T-helper 17 cell (primary cell): ENCODE measurements around the gene MAST2. TPM values are rescaled to one million over a fixed set of nuclear protein-coding genes. Genes with fewer than 3 reads are reported as not detected.
A peak's percentile ranks its signal among the peaks of the same experiment; 100 is the strongest.
"Not testable (repeated sequence)": the region's sequence is repeated elsewhere in the genome, so short reads cannot be mapped to it uniquely, and the experiment has no call there.

Experiments
- ATAC-seq: fragments of 150-1000 bp; cut with Tn5 transposase; 2 replicates; pipeline ENCODE4 v1.10.0; 2021; ENCODE audit warnings: mild to moderate bottlenecking, moderate library complexity
- DNase-seq, 3 donors: peaks; one replicate each; pipeline versions ENCODE4 v3.0.0 to v3.0.0-alpha.2; 2020 to 2021
- H3K9me3 ChIP-seq: one replicate; pipeline ENCODE4 v1.7.0; 2013; ENCODE audit warnings: low read length, mild to moderate bottlenecking; ENCODE audit not compliant: control insufficient read depth, poor library complexity, severe bottlenecking
- H3K27ac Mint-ChIP-seq: one replicate; pipeline ENCODE4 v1.8.0; 2022; ENCODE audit warnings: mild to moderate bottlenecking, moderate library complexity, mixed read lengths
- H3K27me3 Mint-ChIP-seq: one replicate; pipeline ENCODE4 v1.8.0; 2022; ENCODE audit warnings: mixed read lengths
- H3K36me3 Mint-ChIP-seq: one replicate; pipeline ENCODE4 v1.8.0; 2022; ENCODE audit warnings: low read depth, mixed read lengths
- H3K4me1 Mint-ChIP-seq: one replicate; pipeline ENCODE4 v1.8.0; 2022; ENCODE audit warnings: mild to moderate bottlenecking, mixed read lengths
- H3K4me3 Mint-ChIP-seq: one replicate; pipeline ENCODE4 v1.8.0; 2022; ENCODE audit warnings: mild to moderate bottlenecking, moderate library complexity, mixed read lengths
- total RNA-seq, 4 donors: library from RNA in 2 of 4; stranded (reverse) in 2 of 4; gene quantifications; one replicate each; pipeline ENCODE4 v1.2.3 and lab custom pipeline; 2022 to 2026

MAST2 gene
- total RNA-seq, 2 donors from 2014 or later, result 10.0 to 13.7 TPM

GRCh38 chr1:45927231-45927915 is 124.0 kb downstream of the MAST2 start:
- not testable (repeated sequence) for H3K27me3 Mint-ChIP-seq, ATAC-seq, H3K9me3 ChIP-seq, H3K36me3 Mint-ChIP-seq, DNase-seq, H3K27ac Mint-ChIP-seq, H3K4me3 Mint-ChIP-seq
- H3K4me1 Mint-ChIP-seq, result peaks cover 15% of the 10 kb centered on the region

- H3K4me3 Mint-ChIP-seq, result no peak overlapping the region
- peaks cover 15% of the 10 kb centered on the region for H3K4me1 Mint-ChIP-seq
- no peaks in the 10 kb centered on the region for H3K27me3 Mint-ChIP-seq
- ATAC-seq (no peak), DNase-seq (no peak)
- no peaks in the 10 kb centered on the region for H3K36me3 Mint-ChIP-seq
- H3K27ac Mint-ChIP-seq, result no peak overlapping the region
- no peaks in the 10 kb centered on the region for H3K9me3 ChIP-seq
Observed at GRCh38 chr1:45928486-45929205, 125.2 kb downstream of the MAST2 start.

DNA sequence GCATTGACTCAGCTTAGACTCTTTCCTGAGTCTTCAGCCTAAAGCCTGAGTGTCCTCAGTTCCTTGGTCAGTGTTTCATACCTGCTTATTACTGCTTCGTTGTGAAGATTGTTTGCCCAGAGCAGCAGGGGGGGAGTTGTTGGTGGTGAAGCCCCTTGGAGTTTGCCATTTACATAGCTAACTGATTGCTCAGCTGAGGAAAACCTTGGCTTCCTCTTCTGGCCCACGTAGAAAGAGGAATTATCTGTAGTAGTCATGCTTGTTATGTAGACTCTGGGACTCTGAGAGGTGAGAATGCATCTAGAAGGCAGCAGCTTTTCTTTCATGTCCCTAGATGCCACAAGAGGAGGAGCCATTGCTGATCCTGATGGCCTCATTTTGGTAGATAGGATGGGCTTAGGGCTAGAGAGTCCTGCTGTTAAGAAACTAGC is 125.9 kb downstream of the MAST2 start:
- no peaks in the 10 kb centered on the region for H3K9me3 ChIP-seq
- Mint-ChIP-seq H3K27ac (no peak overlapping the region), H3K36me3 (no peaks in the 10 kb centered on the region), H3K4me3 (no peak overlapping the region), H3K27me3 (no peaks in the 10 kb centered on the region), H3K4me1 (peaks cover 15% of the 10 kb centered on the region)
- DNase-seq (no peak), ATAC-seq (no peak)

DNA sequence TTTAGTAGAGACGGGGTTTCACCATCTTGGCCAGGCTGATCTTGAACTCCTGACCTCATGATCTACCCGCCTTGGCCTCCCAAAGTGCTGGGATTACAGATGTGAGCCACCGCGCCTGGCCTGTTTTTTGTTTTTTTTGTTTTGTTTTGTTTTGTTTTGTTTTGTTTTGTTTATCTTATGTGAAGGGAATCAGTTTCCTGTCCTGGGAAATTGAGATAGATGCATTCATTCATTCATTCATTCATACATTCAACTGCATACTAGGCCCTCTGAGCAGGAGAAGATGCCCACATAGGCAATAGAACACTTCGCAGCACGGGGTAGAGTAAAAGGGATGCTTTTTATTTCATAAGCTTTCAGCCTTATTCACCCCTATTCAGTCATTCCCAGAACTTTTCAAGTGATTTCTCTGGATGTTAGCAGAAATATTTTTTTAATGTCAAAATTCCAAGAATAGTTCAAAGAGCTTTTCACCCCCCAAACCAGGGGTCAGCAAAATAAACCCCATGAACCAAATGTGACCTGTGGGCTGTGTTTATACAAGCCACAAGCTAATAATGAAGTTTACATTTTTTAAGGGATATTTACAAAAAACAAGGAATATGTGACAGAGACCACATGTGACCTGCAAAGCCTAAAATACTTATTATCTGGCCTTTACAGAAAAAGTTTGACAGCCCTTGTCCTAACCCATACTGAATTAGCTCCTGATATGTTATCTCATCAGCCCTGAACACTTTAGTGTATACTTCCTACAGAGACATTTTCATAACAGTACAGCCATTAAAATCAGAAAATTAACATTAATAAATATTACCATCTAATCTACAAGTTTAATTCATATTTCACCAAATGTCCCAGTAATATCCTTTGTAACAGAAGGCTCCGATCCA is 127.1 kb downstream of the MAST2 start:
- H3K27ac Mint-ChIP-seq, result no peak overlapping the region
- H3K4me1 Mint-ChIP-seq, result peaks cover 15% of the 10 kb centered on the region
- no peaks in the 10 kb centered on the region for H3K9me3 ChIP-seq
- H3K27me3 Mint-ChIP-seq, result no peaks in the 10 kb centered on the region
- no peak overlapping the region for H3K4me3 Mint-ChIP-seq
- DNase-seq (no peak), ATAC-seq (no peak)
- no peaks in the 10 kb centered on the region for H3K36me3 Mint-ChIP-seq

- not testable (repeated sequence) for H3K27ac Mint-ChIP-seq, H3K4me3 Mint-ChIP-seq, DNase-seq, ATAC-seq, H3K9me3 ChIP-seq, H3K36me3 Mint-ChIP-seq, H3K27me3 Mint-ChIP-seq
- peaks cover 13% of the 10 kb centered on the region for H3K4me1 Mint-ChIP-seq
Observed at GRCh38 chr1:45932205-45932604, 128.8 kb downstream of the MAST2 start.

DNA sequence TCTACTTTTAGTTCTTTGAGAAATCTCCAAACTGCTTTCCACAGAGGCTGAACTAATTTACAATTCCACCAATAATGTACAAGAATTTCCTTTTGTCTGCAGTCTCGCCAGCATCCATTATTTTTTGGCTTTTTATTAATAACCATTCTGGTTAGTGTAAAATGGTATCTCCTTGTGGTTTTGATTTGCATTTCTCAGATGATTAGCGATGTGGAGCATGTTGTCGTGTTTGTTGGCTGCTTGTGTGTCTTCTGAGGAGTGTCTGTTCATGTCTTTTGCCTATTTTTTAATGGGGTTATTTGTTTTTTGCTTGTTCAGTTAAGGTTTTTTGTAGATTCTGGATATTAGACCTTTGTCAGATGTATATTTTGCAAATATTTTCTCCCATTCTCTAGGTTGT is 131.5 kb downstream of the MAST2 start:
- no peaks in the 10 kb centered on the region for H3K9me3 ChIP-seq
- H3K36me3 Mint-ChIP-seq, result no peaks in the 10 kb centered on the region
- no peaks in the 10 kb centered on the region for H3K4me1 Mint-ChIP-seq
- DNase-seq (no peak), ATAC-seq (no peak)
- H3K27ac Mint-ChIP-seq, result no peak overlapping the region
- H3K27me3 Mint-ChIP-seq, result no peaks in the 10 kb centered on the region
- no peak overlapping the region for H3K4me3 Mint-ChIP-seq

DNA sequence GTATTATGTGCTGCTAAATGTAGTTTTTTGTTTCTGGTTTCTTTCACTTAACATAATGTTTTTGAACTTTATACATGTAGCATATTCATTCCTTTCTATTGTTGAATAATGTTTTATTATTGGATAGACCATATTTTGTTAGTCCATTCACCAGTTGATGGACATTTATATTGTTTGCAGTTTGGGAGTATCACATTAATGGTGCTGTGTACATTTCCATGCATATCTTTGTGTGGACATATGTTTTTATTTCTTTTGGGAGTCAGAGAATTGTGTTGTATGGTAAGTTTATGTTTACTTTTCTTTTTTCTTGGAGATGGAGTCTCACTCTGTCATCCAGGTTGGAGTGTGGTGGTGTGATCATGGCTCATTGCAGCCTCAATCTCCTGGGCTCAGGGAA is 134.6 kb downstream of the MAST2 start:
- ATAC-seq (no peak), DNase-seq (no peak)
- Mint-ChIP-seq H3K4me3 (no peak overlapping the region), H3K27me3 (no peaks in the 10 kb centered on the region), H3K27ac (no peak overlapping the region), H3K4me1 (no peaks in the 10 kb centered on the region), H3K36me3 (no peaks in the 10 kb centered on the region)
- peaks cover 4% of the 10 kb centered on the region for H3K9me3 ChIP-seq

- no peak overlapping the region for H3K4me3 Mint-ChIP-seq
- no peak overlapping the region for H3K27ac Mint-ChIP-seq
- H3K4me1 Mint-ChIP-seq, result peaks cover 3% of the 10 kb centered on the region
- H3K9me3 ChIP-seq, result peaks cover 4% of the 10 kb centered on the region
- no peaks in the 10 kb centered on the region for H3K27me3 Mint-ChIP-seq
- H3K36me3 Mint-ChIP-seq, result no peaks in the 10 kb centered on the region
- DNase-seq (no peak), ATAC-seq (no peak)
Observed at GRCh38 chr1:45942411-45942810, 139.0 kb downstream of the MAST2 start.

GRCh38 chr1:45943185-45943584 is 139.8 kb downstream of the MAST2 start:
- ATAC-seq, result no peak
- peaks cover 4% of the 10 kb centered on the region for H3K9me3 ChIP-seq
- Mint-ChIP-seq H3K4me3 (no peak overlapping the region), H3K27ac (no peak overlapping the region), H3K27me3 (no peaks in the 10 kb centered on the region), H3K36me3 (no peaks in the 10 kb centered on the region), H3K4me1 (peaks cover 3% of the 10 kb centered on the region)
- DNase-seq, result no peak

DNA sequence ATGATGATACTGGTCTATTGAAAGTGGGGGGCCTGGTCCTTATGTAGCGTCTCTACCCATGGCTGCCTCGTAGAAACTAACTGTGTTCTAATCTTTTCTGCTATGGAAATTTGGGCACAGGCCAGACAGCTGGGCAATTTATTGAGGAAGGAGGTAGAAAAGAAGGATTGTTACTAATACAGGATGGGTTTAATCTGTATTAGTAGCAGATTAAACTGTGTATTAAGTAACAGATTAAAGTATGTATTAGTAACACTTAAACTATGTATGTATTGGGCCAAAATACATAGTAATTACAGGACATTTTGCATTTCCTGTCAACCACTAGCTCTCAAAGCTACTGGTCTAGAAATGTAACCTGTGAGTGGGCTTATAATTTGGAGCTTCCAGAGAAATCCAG is 142.0 kb downstream of the MAST2 start:
- H3K4me3 Mint-ChIP-seq, result no peak overlapping the region
- no peak for DNase-seq
- H3K4me1 Mint-ChIP-seq, result peaks cover 5% of the 10 kb centered on the region
- peaks cover 4% of the 10 kb centered on the region for H3K9me3 ChIP-seq
- ATAC-seq, result no peak
- no peaks in the 10 kb centered on the region for H3K27me3 Mint-ChIP-seq
- no peaks in the 10 kb centered on the region for H3K36me3 Mint-ChIP-seq
- H3K27ac Mint-ChIP-seq, result no peak overlapping the region

DNA sequence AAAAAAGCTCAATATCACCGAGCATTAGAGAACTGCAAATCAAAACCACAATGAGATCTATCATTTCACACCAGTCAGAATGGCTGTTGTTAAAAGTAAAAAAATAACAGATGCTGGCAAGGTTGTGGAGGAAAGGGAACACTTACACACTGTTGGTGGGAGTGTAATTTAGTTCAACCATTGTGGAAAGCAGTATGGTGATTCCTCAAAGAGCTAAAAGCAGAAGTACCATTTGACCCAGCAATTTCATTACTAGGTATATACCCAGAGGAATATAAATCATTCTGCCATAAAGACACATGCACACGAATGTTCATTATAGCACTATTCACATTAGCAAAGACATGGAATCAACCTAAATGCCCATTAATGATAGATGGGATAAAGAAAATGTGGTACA is 146.1 kb downstream of the MAST2 start:
- DNase-seq, H3K27me3 Mint-ChIP-seq, H3K4me3 Mint-ChIP-seq, ATAC-seq, H3K36me3 Mint-ChIP-seq, H3K4me1 Mint-ChIP-seq, H3K9me3 ChIP-seq: not testable (repeated sequence)
- peak overlapping the region; percentile 6 for H3K27ac Mint-ChIP-seq

DNA sequence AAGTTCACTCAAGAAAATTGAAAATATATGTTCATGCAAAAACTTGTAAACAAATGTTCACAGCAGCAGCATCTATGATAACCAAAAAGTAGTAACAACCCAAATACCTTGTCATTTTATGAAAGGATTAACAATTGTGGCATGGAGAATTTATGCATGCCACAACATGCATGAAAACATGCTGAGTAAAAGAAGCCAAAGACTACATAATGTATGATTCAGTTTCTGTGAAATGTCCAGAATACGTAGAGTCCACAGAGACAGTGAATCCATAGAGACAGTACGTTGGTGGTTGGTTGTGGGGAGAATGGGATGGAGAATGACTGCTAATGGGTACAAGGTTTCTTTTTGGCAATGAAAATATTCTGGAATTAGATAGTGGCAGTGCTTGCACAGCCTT is 148.7 kb downstream of the MAST2 start:
- Mint-ChIP-seq H3K4me3 (no peak overlapping the region), H3K27ac (no peak overlapping the region), H3K36me3 (no peaks in the 10 kb centered on the region), H3K27me3 (no peaks in the 10 kb centered on the region), H3K4me1 (peaks cover 4% of the 10 kb centered on the region)
- ATAC-seq, result no peak
- DNase-seq, result no peak
- no peaks in the 10 kb centered on the region for H3K9me3 ChIP-seq
